ENCODE data around the gene RSPH6A. TPM values are rescaled to one million over a fixed set of nuclear protein-coding genes. Genes with fewer than 3 reads are reported as not detected.

The RSPH6A gene
- total RNA-seq, 4 donors from 2014 or later: not detected

GRCh38 chr19:45824041-45824471 is 8.9 kb upstream of the RSPH6A start:
- intact Hi-C loops (cut with DNase I; ENCODE audit: low total_unique reads): no loop called here
- TF ChIP-seq CTCF (IDR thresholded peaks at IDR 0.05): no peak
- no peak for TF ChIP-seq POLR2A (IDR thresholded peaks at IDR 0.05)
- 45% methylated on average over 12 of the region's 12 CpGs for WGBS, 2 donors
- DNase-seq (ENCODE audit: low spot score in 2 of 2): no peak
- H3K4me3 ChIP-seq (ENCODE audit: low read depth, poor library complexity, severe bottlenecking): no peak overlapping the region

GRCh38 chr19:45823182-45823581 is 8.1 kb upstream of the RSPH6A start:
- no peak for TF ChIP-seq POLR2A (IDR thresholded peaks at IDR 0.05)
- no peak for TF ChIP-seq CTCF (IDR thresholded peaks at IDR 0.05)
- no peak overlapping the region for H3K4me3 ChIP-seq (ENCODE audit: low read depth, poor library complexity, severe bottlenecking)
- intact Hi-C loops (cut with DNase I; ENCODE audit: low total_unique reads): no loop called here
- no peak for DNase-seq (ENCODE audit: low spot score in 2 of 2)
- 86 to 89% methylated on average over 12 of the region's 12 CpGs for WGBS, 2 donors

- no peak overlapping the region for H3K4me3 ChIP-seq (ENCODE audit: low read depth, poor library complexity, severe bottlenecking)
- TF ChIP-seq POLR2A (IDR thresholded peaks at IDR 0.05) (no peak), CTCF (IDR thresholded peaks at IDR 0.05) (no peak)
- intact Hi-C loops (cut with DNase I; ENCODE audit: low total_unique reads): no loop called here
- WGBS, 2 donors: 86 to 90% methylated on average over 4 to 5 of the region's 5 CpGs
- DNase-seq (ENCODE audit: low spot score in 2 of 2): no peak
Measured at GRCh38 chr19:45822716-45823115, 7.6 kb upstream of the RSPH6A start.

GRCh38 chr19:45821570-45821969 is 6.5 kb upstream of the RSPH6A start:
- H3K4me3 ChIP-seq (ENCODE audit: low read depth, poor library complexity, severe bottlenecking): no peak overlapping the region
- intact Hi-C loops (cut with DNase I; ENCODE audit: low total_unique reads): no loop called here
- WGBS, 2 donors: 74 to 83% methylated on average over 9 to 10 of the region's 10 CpGs
- no peak for DNase-seq (ENCODE audit: low spot score in 2 of 2)
- TF ChIP-seq POLR2A (IDR thresholded peaks at IDR 0.05) (no peak), CTCF (IDR thresholded peaks at IDR 0.05) (no peak)

- no peak overlapping the region for H3K4me3 ChIP-seq (ENCODE audit: low read depth, poor library complexity, severe bottlenecking)
- intact Hi-C loops (cut with DNase I; ENCODE audit: low total_unique reads): no loop called here
- no peak for TF ChIP-seq CTCF (IDR thresholded peaks at IDR 0.05)
- no peak for TF ChIP-seq POLR2A (IDR thresholded peaks at IDR 0.05)
- no peak for DNase-seq (ENCODE audit: low spot score in 2 of 2)
- WGBS, 2 donors: 83 to 86% methylated on average over 8 of the region's 8 CpGs
Measured at GRCh38 chr19:45821103-45821521, 6.0 kb upstream of the RSPH6A start.

GRCh38 chr19:45820413-45821102 is 5.5 kb upstream of the RSPH6A start:
- WGBS, 2 donors: 69 to 77% methylated on average over 17 to 20 of the region's 20 CpGs
- TF ChIP-seq CTCF (IDR thresholded peaks at IDR 0.05): no peak
- no peak for TF ChIP-seq POLR2A (IDR thresholded peaks at IDR 0.05)
- DNase-seq (ENCODE audit: low spot score in 2 of 2): no peak
- intact Hi-C loops (cut with DNase I; ENCODE audit: low total_unique reads): no loop called here
- no peak overlapping the region for H3K4me3 ChIP-seq (ENCODE audit: low read depth, poor library complexity, severe bottlenecking)

Measured in lower leg skin (tissue), 4 donors.